ENCODE measurements around the gene ATXN3.

GRCh38 chr14:92037989-92038388 lies 68.4 kb downstream of the ATXN3 start:
- TF ChIP-seq ZNF274 (IDR thresholded peaks at IDR 0.05; ENCODE audit: low read depth, low read length) (no peak), YY1 (IDR thresholded peaks at IDR 0.05; ENCODE audit: insufficient read depth, insufficient read length) (no peak)

Measured in NT2/D1 (cell line).